GM13976 (cell line): ENCODE results near the gene SOAT1.

Experiments
- DNase-seq: peaks from one replicate; pipeline ENCODE4 v3.0.0; 2012; ENCODE audit warnings: low spot score
- in situ Hi-C: fragments of 300-500 bp; cut with MboI; formaldehyde crosslinking; loops from one replicate; pipeline ENCODE4 v1.12.0; 2022; ENCODE audit warnings: low sequenced_read_pairs, mixed read lengths, inconsistent platforms; ENCODE audit not compliant: unreplicated experiment
- TF ChIP-seq, protein P1 (sequence below): IDR thresholded peaks from 2 replicates; pipeline ENCODE4 v1.5.1; 2012; ENCODE audit warnings: borderline replicate concordance, mild to moderate bottlenecking; ENCODE audit not compliant: insufficient read depth; ENCODE audit errors: extremely low read depth, missing control alignments, control extremely low read depth

Gene SOAT1

DNA sequence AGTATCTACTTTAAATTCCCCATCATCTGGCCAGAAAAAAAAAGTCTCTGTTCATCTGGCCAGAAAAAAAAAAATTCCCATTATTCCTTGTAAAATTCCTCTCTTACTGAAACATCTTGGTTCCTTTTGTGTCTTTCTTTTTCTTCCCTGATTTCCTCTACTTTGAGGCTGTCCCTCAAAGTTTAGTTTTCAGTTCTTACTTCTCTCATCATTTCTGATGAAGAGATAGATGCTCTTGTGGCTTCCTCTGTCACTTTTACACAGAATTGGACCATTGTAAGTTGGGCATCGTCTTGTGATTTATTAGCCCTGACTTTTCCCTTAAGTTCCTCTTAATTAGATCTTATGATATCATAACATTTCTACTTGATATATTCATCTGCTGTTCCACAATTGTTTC is 6.5 kb downstream of the SOAT1 start:
- in situ Hi-C loops: no loop called here
- no peak for DNase-seq
- TF ChIP-seq, protein P1, sequence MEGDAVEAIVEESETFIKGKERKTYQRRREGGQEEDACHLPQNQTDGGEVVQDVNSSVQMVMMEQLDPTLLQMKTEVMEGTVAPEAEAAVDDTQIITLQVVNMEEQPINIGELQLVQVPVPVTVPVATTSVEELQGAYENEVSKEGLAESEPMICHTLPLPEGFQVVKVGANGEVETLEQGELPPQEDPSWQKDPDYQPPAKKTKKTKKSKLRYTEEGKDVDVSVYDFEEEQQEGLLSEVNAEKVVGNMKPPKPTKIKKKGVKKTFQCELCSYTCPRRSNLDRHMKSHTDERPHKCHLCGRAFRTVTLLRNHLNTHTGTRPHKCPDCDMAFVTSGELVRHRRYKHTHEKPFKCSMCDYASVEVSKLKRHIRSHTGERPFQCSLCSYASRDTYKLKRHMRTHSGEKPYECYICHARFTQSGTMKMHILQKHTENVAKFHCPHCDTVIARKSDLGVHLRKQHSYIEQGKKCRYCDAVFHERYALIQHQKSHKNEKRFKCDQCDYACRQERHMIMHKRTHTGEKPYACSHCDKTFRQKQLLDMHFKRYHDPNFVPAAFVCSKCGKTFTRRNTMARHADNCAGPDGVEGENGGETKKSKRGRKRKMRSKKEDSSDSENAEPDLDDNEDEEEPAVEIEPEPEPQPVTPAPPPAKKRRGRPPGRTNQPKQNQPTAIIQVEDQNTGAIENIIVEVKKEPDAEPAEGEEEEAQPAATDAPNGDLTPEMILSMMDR: no peak

DNA sequence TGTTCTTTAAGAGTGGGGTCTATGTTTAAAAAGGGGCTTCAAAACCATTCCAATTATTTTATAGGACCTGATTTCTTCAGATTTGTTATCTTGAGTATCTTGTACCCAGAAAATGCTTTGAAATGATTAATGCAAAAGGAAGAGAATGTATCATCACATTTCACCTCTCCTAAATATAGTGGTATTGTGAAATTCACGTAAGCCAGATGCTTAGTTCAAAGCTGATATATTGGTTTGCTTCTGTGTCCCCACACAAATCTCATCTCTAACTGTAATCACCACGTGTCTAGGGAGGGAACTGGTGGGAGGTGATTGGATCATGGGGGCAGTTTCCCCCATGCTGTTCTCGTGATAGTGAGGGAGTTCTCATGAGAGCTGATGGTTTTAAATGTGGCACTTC is 8.5 kb downstream of the SOAT1 start:
- in situ Hi-C loops: no loop called here
- DNase-seq: no peak

DNA sequence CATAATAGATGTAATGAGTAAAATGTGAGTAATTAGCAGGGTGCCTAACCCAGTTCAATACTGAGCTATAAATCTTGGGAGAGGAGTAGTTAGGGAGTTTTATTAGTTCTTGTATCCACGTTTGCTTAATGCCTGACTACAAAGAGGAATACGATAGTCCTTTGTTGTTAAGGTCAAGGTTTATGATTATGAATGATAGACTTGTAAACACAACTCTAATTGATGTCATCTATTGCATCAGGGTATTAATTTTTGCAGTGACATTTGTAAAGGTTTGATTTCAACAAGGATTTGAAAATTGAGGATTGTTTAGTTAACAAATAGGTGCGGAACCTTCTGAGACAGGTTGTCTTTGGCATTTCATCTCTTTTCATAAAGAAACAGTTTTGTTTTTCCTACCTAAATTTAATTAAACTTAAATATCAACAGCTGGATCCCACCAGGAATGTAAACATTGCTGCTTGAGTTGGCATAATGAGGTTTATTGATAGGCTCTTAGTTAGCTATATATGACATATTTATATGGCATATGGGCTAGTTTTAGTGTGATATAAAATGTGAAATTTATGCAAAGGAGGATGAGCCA is 9.7 kb downstream of the SOAT1 start:
- in situ Hi-C loops: no loop called here
- TF ChIP-seq, protein P1: no peak
- no peak for DNase-seq

More for the DNA sequence above, 8.5 kb downstream of the SOAT1 start:
- TF ChIP-seq, protein P1: no peak

DNA sequence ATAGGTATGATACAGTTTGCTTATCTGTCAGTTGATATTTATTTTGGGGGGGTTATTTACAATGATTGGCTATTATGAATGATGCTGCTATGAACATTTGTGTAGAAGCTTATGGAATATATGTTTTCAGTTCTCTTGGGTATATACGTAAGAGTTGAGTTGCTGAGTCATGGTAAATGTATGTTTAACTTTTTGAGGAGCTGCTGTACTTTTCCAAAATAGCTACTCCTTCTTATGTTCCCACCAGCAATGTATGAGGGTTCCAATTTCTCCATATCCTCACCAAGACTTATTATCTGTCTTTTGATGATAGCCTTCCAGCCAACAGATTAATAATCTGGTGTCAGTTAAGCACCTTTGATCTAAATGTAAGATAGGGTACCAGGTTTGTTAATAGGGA is 11.9 kb downstream of the SOAT1 start:
- no peak for DNase-seq
- in situ Hi-C loops: no loop called here
- TF ChIP-seq, protein P1: no peak

DNA sequence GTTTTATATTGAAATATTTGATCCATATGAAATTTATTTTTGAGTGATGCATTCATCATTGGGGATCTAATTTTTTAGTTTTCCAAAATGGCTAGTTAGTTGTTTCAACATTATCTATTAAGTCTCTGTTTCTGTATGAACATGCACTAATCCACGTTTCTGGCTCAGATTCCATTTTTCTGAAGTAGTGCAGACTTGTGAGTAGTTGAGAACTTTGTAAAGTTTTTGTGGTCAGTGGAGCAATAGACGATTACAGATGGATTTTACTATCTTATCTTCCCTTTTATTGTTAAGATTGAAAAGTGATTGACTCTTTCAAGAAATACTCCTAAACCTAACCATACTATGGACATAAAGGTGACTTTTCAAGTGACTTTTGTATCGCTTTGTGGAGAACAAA is 16.7 kb downstream of the SOAT1 start:
- in situ Hi-C loops: no loop called here
- TF ChIP-seq, protein P1: no peak
- no peak for DNase-seq

DNA sequence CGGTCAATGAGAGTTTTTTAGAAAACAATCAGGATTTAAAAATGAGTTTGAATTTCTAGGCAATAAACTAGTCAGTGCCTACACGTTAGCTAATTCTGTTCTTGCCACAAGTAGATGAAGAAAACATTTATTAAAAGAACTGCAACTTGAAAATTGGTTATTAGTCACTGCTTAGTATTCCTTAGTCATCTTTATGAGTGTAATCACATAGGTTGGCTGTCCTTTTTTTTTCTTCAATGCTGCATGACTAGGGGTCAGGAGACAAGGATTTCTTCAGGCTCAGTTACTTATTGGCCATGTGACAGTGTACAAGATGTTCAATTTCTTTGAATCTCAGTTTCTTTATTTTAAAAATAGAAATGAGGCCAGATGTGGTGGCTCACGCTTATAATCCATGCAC is 17.1 kb downstream of the SOAT1 start:
- in situ Hi-C loops: no loop called here
- TF ChIP-seq, protein P1: no peak
- DNase-seq: no peak
